GM12874 (cell line): ENCODE measurements around the gene GGA1.

Experiments used
- CTCF ChIP-seq: IDR thresholded peaks from 2 replicates; pipeline ENCODE4 v1.5.1; 2011; ENCODE audit warnings: low read depth, mild to moderate bottlenecking, control low read depth, low read length, moderate library complexity; ENCODE audit not compliant: insufficient read depth

The GGA1 gene

GRCh38 chr22:37675930-37676735, 67.5 kb downstream of the GGA1 start:
- TF ChIP-seq CTCF = no peak

GRCh38 chr22:37676736-37677492, 68.3 kb downstream of the GGA1 start:
- no peak for TF ChIP-seq CTCF

GRCh38 chr22:37677493-37677974, 68.9 kb downstream of the GGA1 start:
- TF ChIP-seq CTCF = no peak

- no peak for TF ChIP-seq CTCF
Observed at GRCh38 chr22:37678372-37678771, 69.7 kb downstream of the GGA1 start.

- no peak for TF ChIP-seq CTCF
Observed at GRCh38 chr22:37679670-37680069, 71.0 kb downstream of the GGA1 start.

GRCh38 chr22:37680191-37680851, 71.7 kb downstream of the GGA1 start:
- no peak for TF ChIP-seq CTCF

GRCh38 chr22:37681001-37681424, 72.4 kb downstream of the GGA1 start:
- TF ChIP-seq CTCF = no peak
